Brain microvascular endothelial cell (primary cell): ENCODE results near the gene LAMB4.

Source experiments
- DNase-seq: peaks from one replicate; pipeline ENCODE4 v3.0.0-alpha.2; 2020
- H3K27ac ChIP-seq: fragments of 250-450 bp; sonication (Bioruptor Pico); 2 replicates; pipeline ENCODE4 v1.5.1; 2020; ENCODE audit warnings: mild to moderate bottlenecking, moderate library complexity
- H3K27me3 ChIP-seq: fragments of 250-450 bp; sonication (Bioruptor Pico); replicated peaks from 2 replicates; pipeline ENCODE4 v1.5.1; 2020; ENCODE audit warnings: mild to moderate bottlenecking
- H3K36me3 ChIP-seq: fragments of 250-450 bp; sonication (Bioruptor Pico); replicated peaks from 2 replicates; pipeline ENCODE4 v1.5.1; 2020; ENCODE audit warnings: mild to moderate bottlenecking
- H3K4me3 ChIP-seq: 2 replicates; pipeline ENCODE4 v1.5.1; 2011; ENCODE audit warnings: low read depth, mild to moderate bottlenecking, control low read depth, low read length, moderate library complexity
- CTCF ChIP-seq: IDR thresholded peaks from 2 replicates; pipeline ENCODE4 v1.5.1; 2011; ENCODE audit warnings: low read depth, mild to moderate bottlenecking, moderate library complexity, low read length, control low read depth, inconsistent platforms; ENCODE audit errors: missing control alignments
- in situ Hi-C: cut with HindIII; loops from 2 replicates; pipeline ENCODE4 v1.10.0; 2017; ENCODE audit warnings: low sequenced_read_pairs, low pct_ligation_motif_present

Gene LAMB4

GRCh38 chr7:108090791-108091460 is 39.2 kb downstream of the LAMB4 start:
- Histone ChIP-seq H3K4me3 (no peak overlapping the region), H3K27me3 (no peaks in the 10 kb centered on the region), H3K27ac (no peak overlapping the region), H3K36me3 (no peaks in the 10 kb centered on the region)
- no peak for DNase-seq
- no peak for TF ChIP-seq CTCF
- in situ Hi-C loops, result no loop called here

GRCh38 chr7:108089381-108089780 is 40.8 kb downstream of the LAMB4 start:
- in situ Hi-C loops, result no loop called here
- Histone ChIP-seq H3K36me3 (no peaks in the 10 kb centered on the region), H3K27ac (no peak overlapping the region), H3K4me3 (no peak overlapping the region), H3K27me3 (no peaks in the 10 kb centered on the region)
- no peak for DNase-seq
- TF ChIP-seq CTCF, result no peak

GRCh38 chr7:108088729-108089128 is 41.4 kb downstream of the LAMB4 start:
- no peak for TF ChIP-seq CTCF
- H3K27ac ChIP-seq, result no peak overlapping the region
- in situ Hi-C loops, result no loop called here
- H3K27me3 ChIP-seq, result no peaks in the 10 kb centered on the region
- DNase-seq, result no peak
- no peak overlapping the region for H3K4me3 ChIP-seq
- H3K36me3 ChIP-seq, result no peaks in the 10 kb centered on the region

GRCh38 chr7:108087778-108088177 is 42.4 kb downstream of the LAMB4 start:
- H3K36me3 ChIP-seq, result no peaks in the 10 kb centered on the region
- no peaks in the 10 kb centered on the region for H3K27me3 ChIP-seq
- no peak for TF ChIP-seq CTCF
- in situ Hi-C loops, result no loop called here
- DNase-seq, result no peak
- H3K27ac ChIP-seq, result no peak overlapping the region
- H3K4me3 ChIP-seq, result no peak overlapping the region

GRCh38 chr7:108086962-108087361 is 43.2 kb downstream of the LAMB4 start:
- Histone ChIP-seq H3K36me3 (no peaks in the 10 kb centered on the region), H3K4me3 (no peak overlapping the region), H3K27me3 (no peaks in the 10 kb centered on the region), H3K27ac (no peak overlapping the region)
- no peak for TF ChIP-seq CTCF
- no peak for DNase-seq
- in situ Hi-C loops, result no loop called here

- H3K27ac ChIP-seq, result no peak overlapping the region
- in situ Hi-C loops, result no loop called here
- H3K36me3 ChIP-seq, result no peaks in the 10 kb centered on the region
- DNase-seq, result no peak
- H3K4me3 ChIP-seq, result no peak overlapping the region
- TF ChIP-seq CTCF, result no peak
- H3K27me3 ChIP-seq, result no peaks in the 10 kb centered on the region
These were observed 43.6 kb downstream of the LAMB4 start for GRCh38 chr7:108086546-108086945.
